Stimulated activated CD8-positive, alpha-beta memory T cell treated with anti-CD3 and anti-CD28 coated beads, Interleukin-4, amount 100 ng/mL, for 4 hours (primary cell): Measurements from ENCODE around the gene FBN2.
"Not testable (repeated sequence)": the region's sequence is repeated elsewhere in the genome, so short reads cannot be mapped to it uniquely, and the experiment has no call there.

ENCODE experiments used
- DNase-seq, 2 donors: peaks; one replicate each; pipeline ENCODE4 v3.0.0-alpha.2; 2020; ENCODE audit warnings: low read depth in 2 of 2, low spot score in 1 of 2

Gene FBN2

DNA sequence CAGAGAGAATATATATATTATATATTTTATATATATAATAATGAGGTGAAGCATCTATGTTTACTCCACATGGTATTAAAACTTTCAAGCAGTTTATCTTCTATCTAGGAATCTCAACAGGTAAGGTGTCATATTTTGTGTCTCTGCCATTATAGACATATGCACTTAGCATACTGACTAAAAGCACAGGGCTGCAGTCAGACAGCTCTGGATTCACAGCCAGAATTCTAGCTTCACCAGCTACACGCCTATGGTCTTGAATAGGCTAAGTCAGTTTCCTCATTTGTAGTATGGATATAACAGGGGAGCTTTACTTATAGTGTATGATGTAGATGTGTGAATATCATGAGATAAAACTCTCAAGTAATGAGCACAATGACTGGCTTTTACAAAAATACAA lies 57.9 kb downstream of the FBN2 start:
- DNase-seq = no peak

DNA sequence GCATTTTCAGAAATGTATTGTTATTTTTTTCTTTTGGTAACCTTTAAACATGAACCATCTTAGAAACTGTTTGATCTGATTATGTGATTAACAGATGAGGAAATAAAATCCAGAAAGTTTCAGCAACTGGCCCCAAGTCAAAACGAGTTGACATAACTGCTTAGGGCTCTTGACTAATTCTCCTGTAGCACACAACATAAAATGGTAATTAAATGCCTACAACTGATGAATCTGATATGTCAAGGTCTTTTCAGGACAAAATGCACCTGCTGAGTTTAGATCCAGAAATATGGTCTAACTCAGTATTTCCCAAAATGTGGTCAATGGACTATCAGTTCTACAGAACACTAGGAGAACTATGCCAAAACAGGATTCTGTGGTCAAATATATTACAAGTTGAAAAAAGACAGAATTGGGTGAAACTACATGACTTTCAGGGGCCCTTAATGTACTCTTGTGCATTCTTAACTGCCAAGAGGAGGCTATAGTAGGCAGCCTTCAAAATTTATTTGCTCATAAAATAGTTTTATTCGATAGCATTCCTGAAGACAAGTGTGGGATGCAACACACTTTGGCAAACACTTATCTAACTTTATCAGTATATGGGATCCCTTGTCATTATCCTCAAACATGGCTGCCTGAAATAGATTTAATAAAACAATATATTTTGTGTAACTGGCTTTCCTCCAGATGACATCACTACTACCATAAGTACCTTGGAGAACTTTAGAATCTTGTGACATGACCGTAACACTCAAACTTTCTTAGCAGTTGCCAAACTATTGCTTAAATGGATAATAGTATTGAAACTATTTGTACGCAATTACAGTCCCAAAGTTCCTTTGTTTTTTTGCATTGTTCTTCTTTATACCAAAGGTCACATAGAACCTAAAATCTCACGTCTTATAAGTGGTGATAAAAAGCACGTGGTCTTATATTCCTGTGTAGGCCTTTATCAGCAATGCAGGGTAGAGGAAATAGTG lies 59.4 kb downstream of the FBN2 start:
- no peak for DNase-seq

DNA sequence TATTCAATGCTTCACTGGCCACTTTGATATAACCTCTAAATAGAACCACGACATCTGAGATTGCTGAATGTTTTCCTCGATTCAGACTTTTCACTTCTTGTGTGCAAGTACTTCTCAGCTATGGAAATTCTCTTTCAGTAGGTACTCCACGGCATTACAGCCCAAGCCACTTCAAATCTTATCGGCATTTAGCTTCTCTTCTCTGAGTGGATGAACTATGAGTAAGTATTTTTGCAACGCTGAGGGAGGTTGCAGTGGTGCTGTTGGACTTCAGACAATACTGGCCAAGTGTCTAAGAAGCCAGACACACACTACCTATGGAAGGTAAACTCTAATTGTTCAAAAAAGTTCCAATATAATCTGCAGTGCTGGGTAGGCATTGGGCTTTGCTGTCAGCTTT lies 60.1 kb downstream of the FBN2 start:
- DNase-seq = no peak

DNA sequence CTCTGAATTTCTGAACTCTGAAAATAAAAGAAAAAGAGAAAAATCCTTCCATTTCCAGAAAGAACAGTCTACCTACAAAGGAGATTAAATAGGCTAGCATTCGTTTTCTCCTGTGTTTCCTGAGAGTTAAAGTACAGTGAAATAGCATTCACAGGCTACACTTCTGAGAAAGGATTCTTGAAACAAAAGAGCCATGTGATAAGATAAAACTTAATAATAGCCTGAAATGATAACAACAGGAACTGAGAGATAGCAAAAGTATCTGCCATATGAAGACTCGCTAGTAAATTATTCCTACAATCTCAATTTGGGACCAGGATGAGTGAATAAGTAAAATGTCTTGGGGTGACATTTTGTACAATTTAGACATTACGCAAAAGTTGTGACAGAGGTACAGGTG lies 62.4 kb downstream of the FBN2 start:
- no peak for DNase-seq

DNA sequence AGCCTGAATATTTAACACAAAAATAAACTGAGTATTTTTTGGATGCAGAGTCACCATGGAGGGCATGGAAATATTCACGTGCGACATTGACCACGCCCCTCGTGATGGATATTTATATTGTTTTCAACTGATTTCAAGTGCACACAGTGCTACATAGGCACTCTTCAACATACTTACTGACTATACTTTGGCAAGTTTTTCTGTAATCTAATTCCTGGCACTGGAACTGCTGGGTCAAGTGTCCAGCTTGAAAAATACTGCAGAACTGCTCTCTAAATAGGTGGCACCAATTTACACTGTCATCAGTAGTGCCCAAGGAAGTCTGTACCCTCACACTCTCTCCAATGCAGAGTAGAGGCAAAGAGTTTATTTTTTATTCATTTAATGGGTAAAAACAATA lies 65.1 kb downstream of the FBN2 start:
- no peak for DNase-seq

DNA sequence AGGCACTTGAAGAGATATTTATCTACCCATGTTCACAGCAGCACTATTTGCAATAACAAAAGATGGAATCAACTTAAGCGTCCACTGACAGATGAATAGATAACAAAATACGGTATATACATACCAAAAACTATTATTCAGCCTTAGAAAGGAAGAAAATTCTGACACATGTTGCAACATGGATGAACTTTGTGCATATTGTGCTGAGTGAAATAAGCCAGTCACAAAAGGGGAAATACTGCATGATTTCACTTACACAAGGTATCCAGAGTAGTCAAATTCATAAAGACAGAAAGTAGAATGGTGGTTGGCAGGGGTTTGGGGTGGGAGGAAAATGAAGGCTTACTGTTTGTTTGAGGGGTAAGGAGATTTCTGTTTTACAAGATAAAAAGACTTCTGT lies 66.0 kb downstream of the FBN2 start:
- no peak for DNase-seq

DNA sequence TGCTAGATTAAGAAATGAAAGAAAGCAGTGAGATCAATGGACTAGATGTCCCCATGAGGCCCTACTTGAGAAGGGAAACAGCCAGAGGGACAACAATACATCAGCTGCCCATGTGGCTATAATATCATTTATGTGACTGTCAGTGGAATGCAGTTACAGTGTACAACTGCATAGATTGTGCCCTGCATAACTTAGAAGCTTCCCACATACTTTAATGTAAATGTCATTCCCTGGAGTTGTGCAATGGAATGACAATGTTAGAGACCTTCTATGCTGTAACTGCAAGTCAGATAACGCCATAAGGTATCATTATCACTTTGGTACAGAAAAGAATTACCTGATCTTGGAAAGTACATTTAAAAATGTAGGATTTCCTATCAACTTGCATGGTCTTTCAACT lies 67.4 kb downstream of the FBN2 start:
- no peak for DNase-seq

DNA sequence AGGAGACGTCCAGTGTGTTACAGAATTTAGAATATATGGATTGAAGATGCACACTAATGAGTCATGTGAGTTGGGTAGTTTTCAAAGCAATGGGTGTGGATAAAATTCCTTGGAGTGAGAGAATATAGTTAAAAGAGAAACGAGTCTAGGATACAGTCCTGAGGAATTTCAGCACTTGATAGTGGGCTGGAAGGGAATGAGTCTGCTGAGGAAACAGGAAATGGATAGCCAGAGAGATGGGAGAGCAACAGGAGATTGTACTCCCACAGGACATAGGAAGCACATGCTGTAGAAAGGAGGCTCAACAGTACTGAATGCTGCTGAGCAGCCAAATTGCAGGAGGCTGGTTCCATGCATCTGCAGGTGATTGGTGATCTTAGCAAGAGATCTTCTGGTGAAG lies 68.1 kb downstream of the FBN2 start:
- DNase-seq = no peak

DNA sequence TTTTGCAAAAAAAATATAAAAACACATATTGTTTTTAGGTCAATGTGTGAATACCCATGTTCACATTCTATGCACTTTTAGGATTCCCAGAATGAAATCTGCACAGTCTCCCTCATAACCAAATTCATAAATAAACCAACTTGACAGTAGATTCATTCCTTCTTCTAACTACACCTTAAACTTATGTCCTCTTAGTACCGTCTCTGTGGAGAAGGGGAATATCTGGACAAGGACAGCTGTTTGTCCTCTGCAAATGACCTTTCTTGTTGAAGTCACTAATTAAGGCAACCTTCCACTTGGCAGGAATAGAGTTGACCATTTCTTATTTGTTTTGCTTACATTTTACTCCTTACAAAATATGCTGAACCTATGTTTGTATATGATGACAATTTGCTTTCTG lies 71.1 kb downstream of the FBN2 start:
- no peak for DNase-seq

DNA sequence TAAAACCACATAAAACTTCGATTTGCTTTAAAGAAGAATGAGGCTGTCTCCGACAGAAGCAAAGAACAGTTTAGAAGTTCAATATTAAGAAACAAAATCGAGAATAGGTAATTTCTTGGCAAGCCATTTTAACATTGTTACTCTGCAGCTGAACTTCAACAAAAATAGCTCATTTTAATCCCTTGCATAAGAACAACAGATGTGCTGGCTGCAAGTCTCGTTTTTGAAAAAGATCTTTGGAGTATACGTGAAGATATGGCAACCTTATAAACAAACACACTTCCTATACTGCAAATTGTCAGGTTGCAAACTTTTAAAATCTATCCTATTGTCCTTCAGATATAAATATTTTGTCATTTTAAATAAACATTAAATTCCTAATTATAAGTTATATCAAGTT lies 71.5 kb downstream of the FBN2 start:
- DNase-seq = no peak

DNA sequence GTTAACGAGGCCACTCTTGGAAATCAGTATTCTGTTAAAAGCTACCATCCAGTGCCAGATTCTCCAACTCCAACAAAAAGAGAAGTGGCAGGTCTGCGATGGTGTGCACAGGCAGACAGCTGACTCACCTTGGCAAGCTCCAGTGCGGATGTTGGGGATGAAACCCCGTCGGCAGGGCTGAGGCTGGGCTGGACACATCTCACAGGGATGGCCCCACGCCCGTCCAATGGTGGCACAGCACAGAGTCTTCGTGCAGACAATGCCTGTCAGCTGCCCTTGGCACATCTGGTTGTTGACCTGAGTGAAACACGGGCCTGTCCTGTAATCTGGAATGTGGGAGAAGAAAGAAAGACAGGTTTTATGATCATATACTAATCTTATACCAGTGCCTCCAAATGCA lies 73.4 kb downstream of the FBN2 start:
- no peak for DNase-seq

DNA sequence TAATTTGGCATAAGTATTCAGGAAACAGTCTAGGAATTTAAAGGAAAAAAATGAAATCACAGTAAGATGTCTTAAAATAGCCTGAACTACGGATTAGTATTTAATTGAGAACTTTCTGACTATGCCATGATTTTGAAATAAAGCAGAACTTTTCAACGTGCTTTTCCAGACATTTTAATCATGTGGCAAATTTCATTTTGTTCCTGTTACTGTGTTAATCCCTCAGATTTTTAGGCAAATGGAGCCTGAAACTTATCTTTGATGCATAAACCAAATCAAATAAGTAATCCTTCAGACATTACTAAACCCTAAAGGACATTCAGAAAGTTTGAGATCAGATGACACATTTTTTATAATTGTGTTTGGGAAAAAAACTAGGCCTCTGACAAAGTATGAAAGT lies 75.7 kb downstream of the FBN2 start:
- no peak for DNase-seq

DNA sequence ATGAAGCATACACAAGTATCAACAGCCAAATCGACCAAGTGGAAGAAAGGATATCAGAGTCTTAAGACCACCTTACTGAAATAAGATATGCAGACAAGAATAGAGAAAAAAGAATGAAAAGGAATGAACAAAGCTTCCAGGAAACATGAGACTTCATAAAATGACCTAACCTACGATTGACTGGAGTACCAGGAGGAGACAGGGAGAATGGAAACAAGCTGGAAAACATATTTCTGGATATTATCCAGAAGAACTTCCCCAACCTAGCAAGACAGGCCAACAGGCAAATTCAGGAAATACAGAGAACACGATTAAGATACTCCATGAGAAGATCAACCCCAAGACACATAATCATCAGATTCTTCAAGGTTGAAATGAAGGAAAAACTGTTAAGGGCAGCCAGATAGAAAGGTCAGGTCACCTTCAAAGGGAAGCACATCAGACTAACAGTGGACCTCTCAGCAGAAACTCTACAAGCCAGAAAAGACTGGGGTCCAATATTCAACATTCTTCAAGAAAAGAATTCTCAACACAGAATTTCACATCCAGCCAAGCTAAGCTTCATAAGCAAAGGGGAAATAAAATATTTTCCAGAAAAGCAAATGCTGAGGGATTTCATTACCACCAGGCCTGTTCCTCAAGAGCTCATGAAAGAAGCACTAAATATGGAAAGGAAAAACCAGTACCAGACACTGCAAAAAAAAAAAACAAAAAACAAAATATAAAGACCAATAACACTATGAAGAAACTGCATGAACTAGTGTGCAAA lies 80.7 kb downstream of the FBN2 start:
- DNase-seq = not testable (repeated sequence)

DNA sequence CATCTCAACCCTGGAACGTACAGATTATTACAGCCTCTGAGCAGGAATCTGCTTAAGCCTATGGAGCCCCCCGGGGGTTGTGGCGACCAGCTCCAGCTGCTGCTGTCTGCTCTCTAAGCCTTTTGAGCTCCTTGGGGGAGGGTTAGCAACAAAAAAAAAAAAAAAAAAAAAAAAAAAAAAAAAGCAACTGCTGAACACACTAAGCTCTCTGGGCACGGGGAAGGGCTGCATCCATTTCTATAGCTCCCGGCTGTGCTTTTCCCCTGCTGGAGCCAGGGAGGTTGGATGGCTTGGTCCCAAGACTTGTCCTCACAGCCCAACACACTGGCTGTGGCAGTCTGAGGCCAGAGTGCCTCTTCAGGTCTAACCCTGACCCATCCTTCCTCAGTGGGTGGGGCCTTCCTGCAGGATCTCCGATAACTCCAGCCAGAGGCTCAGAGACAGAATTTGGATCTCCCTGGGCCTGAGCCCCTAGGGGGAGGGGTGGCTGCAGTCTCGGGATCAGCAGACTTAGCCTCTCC lies 82.1 kb downstream of the FBN2 start:
- no peak for DNase-seq

DNA sequence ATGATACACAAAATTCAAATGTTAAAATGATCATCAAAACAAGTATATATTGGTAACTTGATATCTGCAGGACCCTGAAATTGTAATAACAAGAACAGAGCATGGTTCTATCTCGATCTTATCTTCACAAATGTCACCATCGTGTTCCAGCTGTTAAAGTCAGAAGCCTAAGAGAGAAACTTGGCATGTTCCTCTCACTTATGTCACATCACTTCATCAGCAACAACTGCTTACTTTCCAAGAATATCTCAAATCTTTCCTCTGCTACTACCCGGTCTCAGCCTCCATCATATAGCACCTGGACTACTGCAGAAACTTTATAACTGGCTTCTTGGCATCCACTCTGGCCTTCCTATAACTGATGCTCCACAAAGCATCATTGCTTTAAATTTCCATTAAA lies 84.9 kb downstream of the FBN2 start:
- no peak for DNase-seq

DNA sequence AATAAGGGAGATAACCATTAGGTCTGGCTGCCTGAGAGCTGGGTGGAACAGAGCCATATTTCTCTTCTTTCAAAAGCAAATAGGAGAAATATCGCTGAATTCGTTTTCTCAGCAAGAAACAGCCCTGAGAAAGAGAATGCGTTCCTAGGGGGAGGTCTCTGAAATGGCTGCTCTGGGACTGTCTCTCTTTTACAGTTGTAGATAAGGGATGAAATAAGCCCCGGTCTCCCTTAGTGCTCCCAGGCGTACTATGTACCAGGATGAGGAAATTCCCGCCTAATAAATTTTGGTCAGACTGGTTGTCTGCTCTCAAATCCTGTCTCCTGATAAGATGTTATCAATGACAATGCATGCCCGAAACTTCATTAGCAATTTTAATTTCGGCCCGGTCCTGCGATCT lies 90.8 kb downstream of the FBN2 start:
- DNase-seq = not testable (repeated sequence)

DNA sequence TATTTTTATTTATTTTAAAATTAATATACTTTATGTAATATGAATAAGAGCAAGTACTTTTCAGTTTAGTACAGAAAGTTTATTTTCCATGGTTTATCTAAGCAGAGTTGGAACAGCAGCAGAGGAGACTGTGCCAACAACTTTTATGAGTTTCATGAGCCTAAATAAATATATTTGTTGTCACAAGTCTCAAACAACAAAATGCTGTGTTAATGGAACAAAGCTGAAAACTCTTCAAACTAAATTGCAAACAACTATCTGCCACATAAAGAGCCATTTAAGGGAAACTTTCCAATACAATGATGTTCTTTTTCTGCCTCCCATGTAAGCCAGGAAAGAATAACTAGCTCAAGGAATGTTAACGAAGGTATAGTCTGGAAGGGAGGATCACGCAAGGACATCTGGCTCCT lies 96.1 kb downstream of the FBN2 start:
- DNase-seq = no peak

DNA sequence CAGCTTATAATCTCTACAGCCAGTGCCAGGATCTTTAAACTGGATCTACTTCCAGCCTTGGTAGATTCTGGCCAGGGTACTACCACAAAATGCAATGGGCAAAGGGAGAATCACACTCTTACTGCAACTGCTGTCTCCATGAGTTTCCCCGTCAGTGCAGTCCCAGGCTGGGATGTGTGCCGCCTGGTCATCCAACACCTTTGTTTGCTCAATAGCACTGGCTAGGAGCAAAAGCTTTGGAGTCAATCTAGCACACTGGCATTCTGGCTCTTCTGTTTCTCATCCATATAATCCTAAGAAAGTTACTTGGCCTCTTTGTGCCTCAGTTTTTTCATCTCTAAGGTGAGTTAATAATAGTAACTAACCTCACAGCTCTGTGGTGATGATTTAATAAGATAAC lies 96.9 kb downstream of the FBN2 start:
- DNase-seq = no peak

DNA sequence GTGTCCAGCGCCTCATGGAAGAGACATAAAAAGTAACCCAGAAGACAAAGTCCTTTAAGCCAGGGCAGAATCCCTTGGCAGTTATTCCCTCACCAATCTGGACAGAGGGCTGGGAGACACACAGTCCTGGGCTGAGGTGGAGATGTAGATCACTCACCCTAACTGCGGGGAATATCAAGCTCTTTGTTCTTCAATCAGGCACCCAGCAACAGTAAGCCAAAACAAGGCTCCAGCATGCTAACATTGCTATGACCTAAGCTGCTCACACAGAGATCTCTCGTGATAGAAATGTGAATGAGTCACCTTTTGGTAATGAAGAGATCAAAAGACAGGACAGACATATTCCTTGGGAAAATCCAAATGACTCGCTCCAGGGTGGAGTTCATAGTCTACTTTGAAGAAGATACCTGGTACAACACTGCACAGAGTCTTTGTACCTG lies 101.3 kb downstream of the FBN2 start:
- DNase-seq = no peak

DNA sequence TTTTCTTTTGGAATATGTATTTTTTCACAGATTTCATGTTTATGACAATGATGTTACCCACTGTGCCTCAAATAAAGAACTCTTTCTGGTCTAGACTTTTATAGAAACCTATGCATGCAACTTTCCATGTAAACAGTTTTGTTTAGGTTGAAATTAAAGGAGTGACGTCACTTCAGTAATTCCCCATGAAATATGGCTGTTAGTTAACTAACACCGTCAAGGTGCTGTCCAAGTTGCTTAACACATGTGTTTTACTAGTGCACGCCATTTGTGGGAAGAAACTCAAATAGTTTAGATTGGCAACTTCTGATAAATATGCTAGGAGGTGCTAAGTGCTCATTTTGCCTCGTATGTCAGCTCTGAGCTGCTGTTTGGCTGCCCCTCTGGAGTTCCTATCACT lies 102.2 kb downstream of the FBN2 start:
- no peak for DNase-seq

DNA sequence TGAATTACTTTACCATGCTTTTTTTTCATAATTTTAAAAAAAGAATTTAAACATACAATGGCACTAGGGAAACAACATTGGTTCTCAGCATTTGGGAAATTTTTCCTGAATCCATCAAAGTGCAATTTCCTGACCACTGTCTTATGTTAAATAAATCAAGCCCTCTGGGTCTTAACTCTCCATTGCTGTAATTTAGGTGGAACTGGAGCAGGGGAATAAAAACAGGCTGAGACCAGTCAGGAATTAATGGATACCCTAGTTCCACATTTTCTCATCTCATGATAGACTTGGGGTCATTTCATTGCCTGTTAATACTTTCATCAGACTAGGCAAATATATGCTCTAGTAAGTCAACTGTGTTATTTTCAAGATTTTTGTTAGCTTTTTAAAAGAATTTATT lies 103.1 kb downstream of the FBN2 start:
- no peak for DNase-seq

DNA sequence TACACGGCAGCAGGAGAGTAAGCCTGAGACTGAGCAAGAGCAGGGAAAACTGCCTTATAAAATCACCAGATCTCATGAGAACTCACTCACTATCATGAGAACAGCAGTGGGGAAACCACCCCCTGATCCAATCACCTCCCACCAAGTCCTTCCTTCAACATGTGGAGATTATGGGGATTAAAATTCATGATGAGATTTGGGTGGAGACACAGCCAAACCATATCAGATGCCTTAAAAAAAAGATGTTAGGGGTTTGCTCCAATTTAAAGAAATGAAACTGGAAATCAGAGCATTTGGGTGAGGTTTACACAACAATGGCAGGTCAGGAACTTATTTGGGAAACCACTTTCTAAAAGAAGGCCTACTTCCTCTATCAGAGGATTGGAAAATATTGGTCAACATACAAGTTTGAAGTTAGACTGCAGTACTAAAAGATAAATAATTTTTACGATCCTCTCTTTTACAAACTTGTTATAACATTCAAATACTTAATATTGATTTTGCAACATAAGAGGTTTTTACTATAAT lies 105.1 kb downstream of the FBN2 start:
- DNase-seq = no peak
